Endothelial cell (in vitro differentiated cells): Measurements from ENCODE around the gene SNAI3. TPM values are rescaled to one million over a fixed set of nuclear protein-coding genes. Genes with fewer than 3 reads are reported as not detected.

Experiments
- DNase-seq: peaks from one replicate; pipeline ENCODE4 v3.0.0; 2021; ENCODE audit warnings: low spot score
- H3K27ac Mint-ChIP-seq: one replicate; pipeline ENCODE4 v1.8.0; 2021; ENCODE audit warnings: mixed read lengths, inconsistent platforms; ENCODE audit not compliant: unreplicated experiment
- H3K27me3 Mint-ChIP-seq: one replicate; pipeline ENCODE4 v1.8.0; 2021; ENCODE audit warnings: mild to moderate bottlenecking, moderate library complexity, mixed read lengths, inconsistent platforms; ENCODE audit not compliant: unreplicated experiment
- H3K36me3 Mint-ChIP-seq: one replicate; pipeline ENCODE4 v1.8.0; 2021; ENCODE audit warnings: mild to moderate bottlenecking, low read depth, mixed read lengths, inconsistent platforms; ENCODE audit not compliant: unreplicated experiment
- H3K4me1 Mint-ChIP-seq: one replicate; pipeline ENCODE4 v1.8.0; 2021; ENCODE audit warnings: mild to moderate bottlenecking, mixed read lengths, inconsistent platforms; ENCODE audit not compliant: unreplicated experiment
- H3K4me3 Mint-ChIP-seq: one replicate; pipeline ENCODE4 v1.8.0; 2021; ENCODE audit warnings: mild to moderate bottlenecking, mixed read lengths, inconsistent platforms; ENCODE audit not compliant: unreplicated experiment
- H3K9me3 Mint-ChIP-seq: one replicate; pipeline ENCODE4 v1.8.0; 2021; ENCODE audit warnings: mixed read lengths, inconsistent platforms; ENCODE audit not compliant: unreplicated experiment
- CTCF ChIP-seq: fragments of 200-600 bp; sonication (generic); IDR thresholded peaks from one replicate; pipeline ENCODE4 v1.5.0; 2021; ENCODE audit warnings: antibody characterized with exemption; ENCODE audit not compliant: unreplicated experiment
- total RNA-seq: library from RNA; stranded (reverse); fragmentation: NEBNext Ultra II Directional; extraction: Animal tissue kit (Norgen Biotek cat#: 25700); gene quantifications from one replicate; pipeline ENCODE4 v1.2.1, GENCODE V29; 2021; ENCODE audit not compliant: unreplicated experiment

Gene SNAI3
- total RNA-seq, 1 donor from 2014 or later, result 2.6 TPM

GRCh38 chr16:88699180-88699579 is 12.9 kb upstream of the SNAI3 start:
- Mint-ChIP-seq H3K4me1 (peaks cover 40% of the 10 kb centered on the region), H3K4me3 (no peak overlapping the region), H3K27me3 (peaks cover 20% of the 10 kb centered on the region), H3K27ac (no peak overlapping the region), H3K36me3 (peaks cover 19% of the 10 kb centered on the region), H3K9me3 (no peaks in the 10 kb centered on the region)
- TF ChIP-seq CTCF, result no peak
- no peak for DNase-seq

- Mint-ChIP-seq H3K27me3 (peaks cover 16% of the 10 kb centered on the region), H3K27ac (peak overlapping the region; percentile 30), H3K4me3 (no peak overlapping the region), H3K36me3 (peaks cover 15% of the 10 kb centered on the region), H3K9me3 (no peaks in the 10 kb centered on the region), H3K4me1 (peaks cover 35% of the 10 kb centered on the region)
- TF ChIP-seq CTCF, result no peak
- DNase-seq, result no peak
Observed at GRCh38 chr16:88698646-88699045, 12.3 kb upstream of the SNAI3 start.

GRCh38 chr16:88697831-88698615 is 11.7 kb upstream of the SNAI3 start:
- DNase-seq, result no peak
- Mint-ChIP-seq H3K27ac (peak overlapping the region; percentile 84), H3K9me3 (no peaks in the 10 kb centered on the region), H3K4me3 (peak overlapping the region; percentile 74), H3K36me3 (peaks cover 15% of the 10 kb centered on the region), H3K27me3 (peaks cover 13% of the 10 kb centered on the region), H3K4me1 (peaks cover 31% of the 10 kb centered on the region)
- peak; percentile 22 for TF ChIP-seq CTCF

GRCh38 chr16:88697116-88697830 is 11.0 kb upstream of the SNAI3 start:
- DNase-seq, result no peak
- peaks cover 24% of the 10 kb centered on the region for H3K4me1 Mint-ChIP-seq
- H3K4me3 Mint-ChIP-seq, result peak overlapping the region; percentile 74
- H3K27ac Mint-ChIP-seq, result peak overlapping the region; percentile 84
- peaks cover 11% of the 10 kb centered on the region for H3K36me3 Mint-ChIP-seq
- H3K27me3 Mint-ChIP-seq, result peaks cover 9% of the 10 kb centered on the region
- no peaks in the 10 kb centered on the region for H3K9me3 Mint-ChIP-seq
- no peak for TF ChIP-seq CTCF

- H3K27me3 Mint-ChIP-seq, result peaks cover 6% of the 10 kb centered on the region
- peaks cover 11% of the 10 kb centered on the region for H3K36me3 Mint-ChIP-seq
- no peak overlapping the region for H3K27ac Mint-ChIP-seq
- H3K9me3 Mint-ChIP-seq, result no peaks in the 10 kb centered on the region
- DNase-seq, result no peak
- H3K4me1 Mint-ChIP-seq, result peaks cover 16% of the 10 kb centered on the region
- H3K4me3 Mint-ChIP-seq, result no peak overlapping the region
- TF ChIP-seq CTCF, result no peak
Observed at GRCh38 chr16:88696441-88696840, 10.1 kb upstream of the SNAI3 start.
